Activated CD8-positive, alpha-beta memory T cell treated with anti-CD3 and anti-CD28 coated beads, Interleukin-2, amount 50 U/mL, for 1 hour (primary cell): Measurements from ENCODE around the gene C1orf21.

Experiments
- DNase-seq: peaks from one replicate; pipeline ENCODE4 v3.0.0-alpha.2; 2020; ENCODE audit errors: extremely low read depth

C1orf21 gene

DNA sequence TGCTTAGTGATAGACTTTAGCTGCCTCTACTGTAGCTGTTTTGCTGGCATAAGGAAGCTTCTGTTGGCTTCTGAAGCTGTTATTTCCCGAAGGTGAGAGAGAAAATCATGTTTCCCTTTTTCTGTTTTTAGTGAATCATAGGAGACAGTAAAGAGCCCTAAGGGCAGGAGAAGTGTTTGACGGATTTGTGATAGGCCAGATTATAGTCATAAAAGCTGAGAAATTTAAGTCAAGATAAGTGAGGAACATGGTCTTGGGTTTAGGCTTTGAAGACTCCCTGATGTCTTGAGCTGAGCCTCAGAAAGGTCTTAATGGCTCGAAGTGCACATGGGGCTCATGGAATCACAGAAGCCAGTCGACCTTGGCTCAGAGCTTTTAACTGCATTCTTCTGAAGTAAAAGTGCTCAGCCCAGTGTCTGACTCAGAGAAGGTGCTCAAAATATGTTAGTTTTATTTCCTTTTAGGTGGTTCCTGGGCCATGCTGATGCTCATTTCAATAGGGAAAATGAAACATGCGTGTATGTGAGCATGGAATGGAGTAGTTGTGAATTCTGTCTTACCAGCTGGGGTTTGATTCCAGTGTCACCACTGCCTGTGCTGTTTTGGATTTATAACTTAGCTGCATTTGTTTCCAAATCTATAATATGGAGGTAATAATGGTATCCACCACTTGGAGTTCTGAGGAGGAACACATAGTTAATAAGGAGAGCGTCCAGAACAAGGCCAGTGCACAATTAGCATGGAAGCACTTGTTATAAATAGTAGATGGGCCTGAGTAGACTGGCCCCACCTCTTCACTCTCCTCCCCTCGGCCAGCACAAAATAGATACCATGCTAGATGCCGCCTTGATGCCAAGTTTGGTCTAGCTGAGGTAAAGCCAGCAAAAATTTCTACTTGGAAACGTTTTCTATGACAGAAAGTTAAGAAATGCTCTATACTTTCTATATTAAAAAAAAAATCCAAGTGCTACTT is 99.2 kb downstream of the C1orf21 start:
- DNase-seq, result no peak

DNA sequence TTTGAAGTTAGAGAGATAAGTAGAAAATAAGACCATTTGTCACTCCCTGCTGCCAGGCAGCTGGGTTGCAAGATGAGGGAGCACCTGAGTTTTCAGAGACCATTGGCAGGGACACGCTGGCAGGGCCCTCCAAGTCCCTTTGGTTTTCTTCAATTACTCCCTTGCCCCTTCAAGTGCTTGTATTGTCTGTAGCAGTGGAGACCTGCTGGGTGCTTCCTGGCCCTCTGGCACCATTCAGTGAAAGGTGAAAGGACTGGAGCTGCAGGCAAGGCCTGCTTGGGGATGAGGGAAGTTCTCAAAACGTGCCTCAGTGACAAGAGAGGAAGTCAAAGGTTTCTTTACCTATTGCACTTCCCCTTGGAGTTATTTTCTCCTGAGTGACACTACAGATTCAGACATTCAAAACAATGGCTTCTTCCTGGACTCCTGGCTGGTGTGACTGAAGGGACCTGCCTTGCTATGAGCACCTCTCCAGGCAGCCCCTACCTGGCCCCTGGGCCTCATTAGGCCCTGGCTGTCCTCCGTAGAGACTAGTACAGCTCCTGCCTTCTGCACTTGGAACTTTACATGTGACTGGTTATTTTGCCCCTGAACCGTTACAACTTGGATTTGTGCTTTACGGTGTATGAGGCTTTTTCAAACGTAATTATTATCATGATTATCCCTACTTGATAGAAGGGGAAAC is 100.1 kb downstream of the C1orf21 start:
- no peak for DNase-seq

DNA sequence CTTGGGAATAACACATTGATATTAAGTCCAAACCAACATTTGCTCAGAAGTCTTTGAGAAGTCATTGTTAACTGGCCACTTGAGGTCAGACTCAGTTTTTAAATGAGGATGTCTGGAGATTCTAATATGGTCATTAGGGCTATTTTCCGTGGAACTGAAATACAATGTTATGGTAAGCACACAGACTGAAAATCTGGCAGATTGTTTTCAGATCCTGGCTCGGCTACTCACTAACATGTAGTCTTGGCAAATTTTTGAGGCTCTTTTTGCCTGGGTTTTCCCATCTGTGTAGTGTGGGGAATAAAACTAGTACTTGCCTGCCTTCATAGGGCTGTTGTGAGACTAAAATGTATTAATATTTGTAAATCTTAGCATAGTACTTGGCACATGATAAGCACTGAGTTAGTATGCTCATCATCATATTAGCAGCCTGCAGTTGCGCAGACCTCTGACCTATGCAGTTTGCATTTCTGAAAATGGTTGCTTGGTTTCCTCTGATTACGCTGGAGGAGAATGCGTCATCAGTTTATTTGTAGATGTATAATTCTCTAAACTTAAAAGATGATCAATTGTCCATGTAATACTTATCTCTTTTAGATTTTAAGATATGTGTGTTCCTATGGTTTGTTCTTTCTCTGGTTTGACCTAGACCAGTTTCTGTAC is 100.8 kb downstream of the C1orf21 start:
- no peak for DNase-seq

DNA sequence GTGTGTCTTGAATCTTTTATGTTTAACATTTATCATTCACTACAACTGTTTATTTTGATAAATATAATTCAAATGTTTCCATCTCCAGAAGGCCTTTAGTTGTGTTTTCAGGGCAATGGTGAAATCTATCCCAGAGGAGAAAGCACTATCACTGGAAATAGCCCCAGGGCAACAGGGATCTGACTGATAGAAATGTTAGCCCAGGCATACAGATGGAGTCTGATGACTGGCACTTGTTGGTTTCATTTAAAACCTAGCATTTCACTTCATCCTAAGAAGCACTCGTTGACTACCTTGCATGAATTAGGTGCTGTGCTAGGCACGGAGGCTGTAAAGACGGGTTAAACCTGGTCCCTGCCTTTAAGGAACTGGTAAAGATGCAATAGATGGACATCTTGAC is 103.1 kb downstream of the C1orf21 start:
- no peak for DNase-seq

DNA sequence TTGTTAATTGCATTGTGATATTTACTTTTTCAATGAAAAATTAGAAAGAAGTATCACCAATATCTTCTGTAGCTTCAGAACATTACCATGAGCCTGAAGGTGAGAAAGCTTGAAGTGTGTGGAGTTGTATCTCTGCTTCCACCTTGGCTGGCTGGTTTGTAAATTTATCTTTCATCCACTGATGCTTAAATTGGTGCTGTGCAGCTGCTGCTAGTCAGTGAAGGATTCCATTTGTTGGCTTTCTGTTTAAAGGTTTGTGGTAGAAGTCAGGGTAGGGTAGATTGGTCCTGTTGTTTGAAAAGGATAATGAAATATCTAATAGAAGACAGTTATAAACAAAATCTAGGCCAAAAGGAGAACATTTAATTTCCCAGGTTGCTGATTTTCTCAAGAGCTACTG is 105.7 kb downstream of the C1orf21 start:
- DNase-seq, result no peak

DNA sequence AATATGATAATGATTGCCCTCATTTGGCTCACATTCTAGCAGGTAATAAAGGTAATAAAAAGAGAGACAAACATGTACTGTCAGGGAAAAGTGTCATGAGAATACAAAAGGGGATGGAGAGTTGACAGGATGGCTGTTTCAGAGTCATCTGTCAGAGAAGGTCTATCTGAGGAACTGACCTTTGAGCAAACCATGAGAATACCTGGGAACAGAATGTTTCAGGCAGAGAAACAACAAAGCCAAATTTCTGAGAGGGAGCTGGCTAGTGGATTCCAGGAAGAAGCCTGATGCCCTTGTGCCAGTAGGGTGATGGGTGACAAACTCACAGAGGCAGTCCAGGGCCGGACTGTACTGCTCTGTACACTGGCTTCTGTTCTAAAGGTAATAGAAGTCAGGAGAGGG is 107.2 kb downstream of the C1orf21 start:
- DNase-seq, result no peak

DNA sequence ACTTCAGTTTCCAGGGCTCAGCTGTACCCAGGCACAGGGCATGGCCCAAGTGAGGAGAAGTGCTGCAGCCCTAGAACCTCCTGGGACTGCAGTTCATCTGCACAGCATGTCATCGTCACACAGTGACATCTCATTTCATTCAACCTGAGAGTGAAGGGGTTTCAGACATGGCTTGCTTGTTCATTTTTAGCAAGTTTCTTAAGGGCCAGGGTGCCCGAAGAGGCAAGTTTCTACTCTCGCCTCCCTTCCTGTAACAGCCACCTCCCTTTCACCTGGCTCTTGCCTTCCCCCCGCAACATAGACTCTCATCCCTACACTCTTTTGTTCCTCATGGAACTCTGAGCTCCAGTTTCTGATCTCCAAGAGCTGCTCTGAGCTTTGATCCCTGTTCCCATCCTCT is 108.1 kb downstream of the C1orf21 start:
- DNase-seq, result no peak

DNA sequence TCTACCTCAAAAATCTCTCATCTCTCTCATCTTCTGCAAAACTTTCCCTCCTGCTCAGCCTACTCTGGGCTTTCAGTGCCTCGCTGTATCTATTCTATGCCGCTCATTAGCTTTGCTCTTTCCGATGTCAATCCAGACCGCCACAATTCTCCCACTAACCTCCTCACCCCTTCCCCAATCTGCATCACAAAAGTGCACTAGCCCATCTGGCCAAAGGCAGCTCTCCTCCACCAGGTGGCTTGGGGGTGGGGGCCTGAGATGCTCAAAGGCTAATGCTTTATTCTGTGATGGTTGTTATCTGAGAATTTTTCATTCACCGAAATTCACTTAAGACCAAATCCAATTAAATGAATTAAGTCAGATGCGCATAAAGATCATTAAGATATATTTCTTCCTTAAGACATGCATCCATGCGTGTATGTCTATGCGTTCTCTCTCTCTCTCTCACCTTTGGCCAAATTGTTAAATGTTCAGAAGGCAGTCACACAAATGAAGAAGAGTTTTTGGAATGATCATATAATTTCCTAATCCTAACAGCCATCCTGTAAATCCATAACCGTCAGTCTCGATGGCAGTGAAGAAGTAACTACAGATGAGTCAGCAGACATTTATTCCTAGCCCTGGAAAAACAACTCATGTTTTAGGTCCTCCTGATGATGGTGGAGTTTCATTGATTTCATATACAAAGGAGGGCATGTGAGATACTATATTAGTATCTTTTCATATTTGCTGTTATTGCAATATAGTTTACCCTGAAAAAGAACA is 111.3 kb downstream of the C1orf21 start:
- no peak for DNase-seq

DNA sequence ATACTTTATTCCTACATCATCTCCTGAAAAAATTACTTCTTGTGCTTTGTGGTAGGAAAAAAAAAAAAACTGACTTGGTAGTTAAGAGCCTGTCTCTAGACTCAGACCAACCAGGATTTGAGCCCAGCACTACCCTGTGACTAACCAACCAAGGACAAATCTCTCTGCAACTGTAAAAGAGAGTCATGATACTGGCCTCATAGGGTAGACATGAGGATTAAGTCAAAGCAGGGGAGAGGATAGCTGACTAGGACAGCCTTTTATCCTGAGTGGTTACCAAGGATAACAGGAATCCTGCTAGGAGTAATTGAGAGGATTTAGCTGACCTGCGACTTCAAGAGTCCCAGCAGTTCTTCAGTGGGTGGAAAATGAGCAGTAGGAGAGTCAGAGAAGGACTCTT is 112.8 kb downstream of the C1orf21 start:
- DNase-seq, result no peak

DNA sequence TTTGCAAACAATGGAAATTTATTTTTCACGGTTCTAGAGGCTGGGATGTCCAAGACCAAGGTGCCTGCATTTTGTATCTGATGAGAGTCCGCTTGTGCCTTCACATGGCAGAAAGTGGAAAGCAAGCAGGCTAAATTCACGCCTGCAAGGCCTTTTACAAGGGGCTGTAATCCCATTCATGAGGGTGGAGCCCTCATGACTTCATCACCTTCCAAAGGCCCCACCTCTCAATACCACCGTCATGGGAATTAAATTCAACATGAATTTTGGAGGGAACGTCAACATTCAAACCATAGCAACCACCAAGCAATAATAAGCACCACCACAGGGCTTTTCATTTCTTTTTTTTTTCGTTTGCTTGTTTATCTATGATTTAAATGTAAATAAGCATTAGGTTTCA is 115.3 kb downstream of the C1orf21 start:
- no peak for DNase-seq

DNA sequence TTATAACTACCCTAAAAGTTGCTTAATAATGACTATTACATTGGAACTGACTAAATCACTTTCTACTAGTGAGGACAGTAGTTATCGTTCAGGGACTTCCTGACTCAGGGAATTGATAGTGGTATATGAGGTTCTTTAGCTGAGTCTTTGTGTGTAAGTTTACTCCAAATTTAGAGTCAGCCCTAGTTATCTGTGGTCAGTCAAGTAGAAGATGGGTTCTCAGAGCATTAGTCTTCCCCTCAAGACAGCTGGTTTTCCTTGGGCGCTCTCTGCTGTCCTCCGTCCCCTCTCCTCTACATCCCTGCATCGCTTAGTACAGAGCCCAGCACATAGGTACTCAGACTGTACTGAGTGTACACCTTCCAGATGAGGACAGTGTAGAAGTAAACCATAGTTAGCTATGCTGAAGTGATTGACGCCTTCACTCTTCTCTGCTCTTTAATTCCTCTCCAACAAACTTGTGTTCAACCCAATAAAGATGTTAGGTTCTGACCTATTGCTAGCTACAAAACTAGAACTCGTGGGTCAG is 116.5 kb downstream of the C1orf21 start:
- no peak for DNase-seq

DNA sequence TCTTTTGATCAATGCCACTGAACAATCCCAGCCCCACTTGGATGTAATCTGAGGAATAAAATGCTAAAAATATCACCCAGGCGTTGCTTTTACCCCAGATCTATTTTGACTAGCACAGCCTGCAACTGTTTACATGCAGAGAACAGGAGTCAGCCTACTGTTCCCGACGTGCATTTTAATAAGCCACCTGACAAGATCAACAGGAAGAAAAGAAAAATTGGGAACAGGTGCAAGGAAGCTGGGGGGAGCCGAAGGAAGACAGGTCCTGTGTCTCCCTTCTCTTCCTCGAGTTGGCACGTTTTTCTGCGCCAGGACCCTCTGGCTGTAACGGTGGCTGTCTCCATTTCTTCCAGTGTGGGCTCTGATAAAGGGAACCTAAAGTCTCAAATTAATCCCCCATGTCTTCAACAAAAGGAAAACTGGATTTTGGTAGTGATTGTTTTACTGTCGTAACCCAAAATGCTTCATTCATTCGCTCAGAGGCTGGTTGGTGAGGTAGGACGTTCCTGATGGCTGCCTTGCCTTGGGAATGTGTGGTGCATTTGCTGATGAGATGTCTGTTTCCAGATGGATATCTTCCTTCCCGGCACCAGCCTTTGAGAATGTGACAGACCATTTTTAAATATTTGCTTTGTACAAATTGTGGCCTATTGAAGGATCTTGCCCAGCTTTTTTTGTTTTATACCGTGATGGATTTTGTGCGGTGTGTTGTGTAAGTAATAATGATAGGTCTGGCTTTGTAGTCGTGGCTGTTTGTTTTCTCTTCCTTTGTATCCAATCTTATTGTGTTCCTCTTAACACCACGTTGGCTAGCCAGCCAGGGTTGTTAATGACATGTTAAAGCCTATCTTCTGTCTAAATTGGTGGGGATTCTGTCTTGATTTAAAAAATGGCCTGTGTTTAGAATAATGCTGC is 117.5 kb downstream of the C1orf21 start:
- no peak for DNase-seq

DNA sequence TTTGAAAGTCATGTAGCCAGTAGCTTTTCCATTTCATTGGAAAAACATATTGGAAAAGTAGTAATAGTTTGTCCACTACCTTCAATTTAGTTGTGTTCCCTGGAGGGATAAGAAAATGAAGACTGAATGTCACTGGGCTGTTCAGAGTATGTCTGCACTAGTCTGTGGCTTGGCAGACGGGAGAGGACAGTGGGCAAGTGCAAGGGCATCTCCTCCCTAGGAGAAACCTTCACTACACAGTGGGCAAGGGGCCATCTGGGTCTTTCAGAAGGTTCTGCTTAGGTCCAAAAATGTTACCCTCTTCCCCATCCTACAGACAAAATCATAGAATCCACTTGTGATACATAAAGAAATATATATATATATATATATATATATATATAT is 118.1 kb downstream of the C1orf21 start:
- no peak for DNase-seq

DNA sequence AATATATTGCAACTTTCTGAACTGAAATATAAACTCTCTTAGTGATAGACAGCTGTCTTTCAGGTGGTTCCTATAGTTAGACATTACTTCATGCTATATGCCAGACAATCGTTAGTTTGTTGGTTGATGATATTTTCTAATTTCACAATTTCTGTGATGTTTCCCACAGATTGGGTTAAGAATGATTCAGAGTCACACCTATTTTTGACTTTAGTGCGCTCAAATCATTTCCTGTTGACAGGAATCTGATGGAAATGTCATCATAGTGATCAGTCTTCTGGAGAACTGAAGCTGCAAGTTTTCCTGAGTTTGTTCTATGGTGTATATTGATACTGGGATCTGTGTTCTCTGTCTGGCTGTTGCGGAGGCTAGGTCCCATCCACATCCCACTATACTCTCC is 119.7 kb downstream of the C1orf21 start:
- no peak for DNase-seq

DNA sequence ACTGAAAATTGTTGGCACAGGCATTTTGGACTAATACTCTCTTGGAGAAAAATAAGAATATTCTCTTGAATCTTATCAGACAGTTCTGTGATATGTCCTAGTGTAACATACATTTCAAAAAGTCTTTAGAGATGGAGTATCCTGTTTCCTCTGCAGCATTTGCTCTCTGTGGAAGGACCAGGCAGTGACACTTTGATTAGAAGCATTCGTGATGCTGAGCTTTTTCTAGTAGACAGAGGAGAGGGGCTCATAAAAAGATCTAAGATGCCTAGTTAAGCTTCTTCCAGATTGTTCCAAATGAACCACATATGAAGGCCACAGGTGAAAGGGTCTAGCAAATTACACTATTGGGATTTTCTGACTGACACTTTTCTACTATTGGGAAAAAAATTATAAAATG is 120.3 kb downstream of the C1orf21 start:
- no peak for DNase-seq

DNA sequence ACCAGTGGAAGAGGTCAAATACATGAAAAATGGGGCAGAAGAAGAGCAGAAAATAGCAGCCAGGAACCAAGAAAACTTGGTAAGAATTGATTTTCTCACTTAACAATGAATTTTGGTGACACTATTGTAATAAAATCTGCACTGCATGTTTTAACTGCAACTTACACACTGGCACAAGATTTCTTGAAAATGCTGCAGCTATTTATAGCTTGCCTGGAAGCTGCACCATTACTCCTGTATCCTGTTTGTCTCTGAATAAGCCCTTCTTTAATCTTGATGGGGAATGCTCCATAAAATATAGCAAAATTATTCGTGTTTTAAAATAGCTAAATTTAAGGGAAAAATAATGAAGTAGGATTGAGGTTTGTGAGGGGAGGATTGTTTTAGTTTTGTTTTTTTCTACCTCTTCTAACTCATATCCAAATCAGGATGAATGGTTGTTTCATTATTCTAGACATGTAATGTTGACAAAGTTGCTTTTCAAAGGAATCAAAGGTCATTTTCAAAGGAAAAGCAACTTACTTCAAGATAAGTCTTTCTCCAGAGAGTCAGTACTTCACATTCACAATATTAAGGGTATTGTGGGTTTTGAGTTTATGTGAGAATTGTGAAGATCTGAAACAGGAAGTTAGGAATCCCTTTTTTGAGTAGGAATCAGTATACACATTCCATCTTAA is 120.9 kb downstream of the C1orf21 start:
- no peak for DNase-seq

DNA sequence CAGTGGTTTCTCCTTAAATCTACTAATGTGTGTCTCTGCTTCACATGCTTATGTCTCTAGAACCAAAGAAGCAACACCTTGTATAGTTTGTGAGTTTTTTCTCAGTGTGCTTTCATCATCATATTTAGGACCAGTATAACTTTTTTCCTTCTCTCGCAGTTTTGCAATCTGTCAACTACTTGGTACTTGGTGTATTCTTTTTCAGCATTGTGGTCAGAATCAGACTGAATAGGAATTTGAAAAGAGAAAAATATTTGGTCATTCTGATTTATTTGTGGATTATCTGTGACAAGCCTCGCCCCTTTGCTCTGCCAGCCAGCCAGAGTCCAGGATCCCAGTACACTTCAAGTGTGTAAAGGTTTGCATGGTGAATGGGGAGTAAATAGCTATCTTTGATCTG is 122.3 kb downstream of the C1orf21 start:
- no peak for DNase-seq

DNA sequence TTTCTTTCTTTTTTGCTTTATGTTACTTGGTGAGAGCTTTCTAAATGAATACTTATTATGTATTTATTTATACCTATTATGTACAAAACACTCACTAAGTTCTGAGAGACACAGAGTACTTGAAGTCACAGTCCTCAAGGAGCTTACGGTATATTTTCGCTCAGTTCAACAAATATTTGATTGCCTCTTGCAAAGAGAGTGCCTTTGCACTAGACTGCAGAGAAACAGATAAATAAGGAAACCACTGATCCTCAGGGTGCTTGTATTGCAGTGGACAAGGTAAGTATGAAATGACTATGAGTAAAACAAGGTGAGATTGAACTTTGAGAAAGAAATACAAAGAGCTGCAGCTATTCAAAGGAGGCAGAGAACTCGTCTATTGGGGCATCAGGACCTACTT is 123.3 kb downstream of the C1orf21 start:
- no peak for DNase-seq

DNA sequence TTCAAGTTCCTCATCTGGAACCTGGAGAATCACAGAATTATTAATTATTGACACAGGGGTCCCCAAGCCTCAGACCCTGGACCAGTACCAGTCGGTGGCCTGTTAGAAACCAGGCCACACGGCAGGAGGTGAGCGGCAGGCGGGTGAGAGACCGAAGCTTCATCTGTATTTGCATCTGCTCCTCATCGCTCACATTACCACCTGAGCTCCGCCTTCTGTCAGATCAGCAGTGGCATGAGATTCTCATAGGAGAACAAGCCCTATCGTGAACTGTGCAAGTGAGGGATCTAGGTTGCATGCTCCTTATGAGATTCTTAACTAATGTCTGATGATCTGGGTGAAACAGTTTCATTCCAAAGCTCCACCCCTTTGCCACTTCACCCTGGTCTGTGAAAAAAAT is 125.9 kb downstream of the C1orf21 start:
- no peak for DNase-seq

DNA sequence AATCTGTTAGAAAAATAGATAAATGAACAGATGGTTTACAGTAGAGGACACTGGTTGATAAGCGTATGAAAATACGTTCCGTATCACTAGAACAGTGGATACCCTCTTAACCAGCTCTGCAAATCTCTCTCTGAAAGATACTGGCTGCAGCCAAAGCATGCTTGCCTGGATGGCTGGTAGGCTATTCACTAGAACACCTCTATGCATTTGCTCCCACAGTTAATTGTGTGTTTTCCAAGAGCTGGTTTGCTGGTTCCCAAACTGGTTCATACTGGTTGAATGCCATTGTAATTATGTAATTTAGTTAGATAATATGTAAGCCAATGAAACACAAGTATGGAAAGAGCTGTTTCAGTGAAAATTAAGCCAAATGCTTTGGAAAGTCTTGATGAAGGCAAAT is 126.6 kb downstream of the C1orf21 start:
- DNase-seq, result no peak
